Activated naive CD8-positive, alpha-beta T cell treated with anti-CD3 and anti-CD28 coated beads, Interleukin-2, amount 50 U/mL, for 16 hours (primary cell): ENCODE results near the gene ATP6V1G3.
"Not testable (repeated sequence)": the region's sequence is repeated elsewhere in the genome, so short reads cannot be mapped to it uniquely, and the experiment has no call there.

ENCODE experiments used
- DNase-seq: peaks from one replicate; pipeline ENCODE4 v3.0.0-alpha.2; 2020; ENCODE audit warnings: low read depth, low spot score

The ATP6V1G3 gene

DNA sequence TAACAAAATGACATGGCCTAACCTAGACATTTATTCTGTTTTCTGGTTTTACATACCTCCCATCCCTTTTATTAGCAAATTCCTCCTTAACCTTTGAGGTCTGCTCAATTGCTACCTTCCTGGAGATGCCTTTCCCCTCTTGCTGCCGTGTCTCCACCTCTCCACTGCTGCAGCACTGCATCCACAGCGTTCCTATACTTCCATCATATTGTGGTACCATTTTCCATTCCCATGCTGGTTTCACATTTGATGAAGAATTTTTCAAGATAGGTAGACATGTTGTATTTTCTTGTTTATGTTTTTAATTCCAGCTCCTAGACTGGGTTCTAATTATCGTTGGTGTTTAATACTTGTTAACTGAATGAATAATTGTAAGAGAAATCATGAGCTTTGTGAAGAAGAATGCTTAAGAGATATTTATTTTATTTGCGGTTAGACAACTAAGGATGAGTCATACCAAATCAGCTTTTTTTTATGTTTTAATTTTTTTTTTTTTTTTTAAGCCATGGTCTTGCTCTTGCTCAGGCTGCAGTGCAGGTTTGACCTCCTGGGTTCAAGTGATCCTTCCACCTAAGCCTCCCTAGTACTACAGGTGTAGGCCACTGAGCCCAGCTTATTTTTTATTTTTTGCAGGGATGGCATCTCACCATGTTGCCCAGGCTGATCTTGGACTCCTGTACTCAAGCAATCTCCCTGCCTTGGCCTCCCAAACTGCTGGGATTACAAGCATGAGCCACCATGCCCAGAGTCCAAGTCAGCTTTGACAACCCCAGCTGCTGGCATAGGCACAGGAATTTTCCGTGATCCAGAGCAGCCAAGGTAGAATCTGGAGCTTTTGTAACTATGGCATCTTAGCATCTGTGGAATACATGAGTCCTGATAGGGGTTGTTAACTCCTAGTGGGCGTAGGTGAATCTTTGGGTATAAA lies 44.0 kb downstream of the ATP6V1G3 start:
- DNase-seq: no peak

DNA sequence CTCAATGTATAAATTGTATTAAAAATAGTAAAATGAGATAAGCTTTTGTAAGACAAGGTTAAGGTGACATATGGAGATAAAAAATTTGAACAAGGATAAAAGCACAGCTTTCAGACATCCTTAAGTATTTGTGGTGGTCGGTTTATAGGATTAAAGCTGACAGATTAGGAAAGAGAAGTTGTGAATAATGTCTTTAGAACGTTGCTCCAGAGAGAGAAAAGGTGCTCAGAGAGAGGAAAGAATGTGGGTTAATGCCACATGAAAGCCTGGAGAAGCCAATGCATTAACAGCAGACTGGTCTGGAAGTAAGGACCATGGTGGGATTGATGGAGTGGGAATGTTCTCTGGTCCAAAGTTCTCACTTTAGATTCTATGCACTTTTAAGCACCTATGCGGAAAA lies 44.8 kb downstream of the ATP6V1G3 start:
- no peak for DNase-seq

DNA sequence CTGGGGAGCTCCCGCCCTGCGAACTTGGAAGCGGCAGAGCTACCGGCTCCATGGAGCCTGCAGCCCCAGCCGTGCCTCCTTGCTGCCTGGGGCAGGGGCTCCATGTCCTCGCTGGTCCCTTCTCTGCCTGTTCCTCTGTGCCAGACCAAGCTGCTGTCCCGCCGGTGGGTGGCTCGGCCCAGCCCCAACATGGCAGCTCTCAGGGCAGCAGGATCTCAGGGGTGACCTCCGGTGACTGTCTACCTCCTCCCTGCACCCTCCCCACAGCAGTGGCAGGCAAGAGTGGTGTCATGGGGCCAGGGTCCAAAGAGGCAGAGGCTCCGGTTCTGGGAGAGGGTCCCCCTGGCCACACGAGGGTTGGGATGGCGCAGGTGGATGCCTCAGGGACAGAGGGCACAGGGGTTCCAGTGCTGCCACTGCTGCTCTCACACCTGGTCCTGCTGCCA lies 45.8 kb downstream of the ATP6V1G3 start:
- no peak for DNase-seq

DNA sequence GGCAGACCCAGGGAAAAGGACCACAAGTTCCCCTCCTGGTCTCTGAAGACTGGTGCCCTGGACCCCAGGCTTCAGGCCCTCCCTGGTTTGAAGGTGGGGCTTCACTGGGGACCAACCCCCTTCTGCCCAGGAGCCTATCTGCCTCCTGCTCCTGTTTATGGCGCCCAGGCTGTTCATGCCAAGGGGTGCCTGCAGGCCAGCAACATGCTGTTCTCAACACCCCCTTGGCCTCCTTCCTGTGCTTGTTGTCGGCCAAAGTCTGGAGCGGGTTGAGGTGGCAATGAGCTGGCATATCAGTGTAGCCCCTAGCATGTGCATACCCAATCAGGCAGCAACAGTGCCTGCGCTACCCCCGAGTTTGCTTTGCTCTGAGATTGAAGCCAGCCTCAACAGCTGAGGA lies 46.3 kb downstream of the ATP6V1G3 start:
- no peak for DNase-seq

DNA sequence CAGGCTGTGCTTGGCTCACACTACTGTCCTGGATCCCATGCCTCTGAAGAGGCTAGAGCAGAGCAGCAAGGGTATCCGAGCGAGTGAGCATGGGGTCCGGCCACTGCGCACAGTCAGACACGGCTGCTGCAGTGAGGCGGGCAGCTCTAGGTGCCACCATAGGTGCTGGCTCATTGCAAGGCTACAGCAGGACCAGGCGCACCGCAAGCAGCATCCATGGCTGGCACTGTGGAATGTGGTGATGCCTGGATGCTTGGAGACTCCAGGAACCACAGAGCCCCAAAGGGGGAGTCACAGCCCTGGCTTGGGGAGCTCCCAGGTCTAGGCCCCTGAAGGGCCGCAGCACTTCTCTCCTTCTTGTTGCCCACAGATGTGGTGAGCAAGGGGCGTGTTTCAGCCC lies 47.2 kb downstream of the ATP6V1G3 start:
- no peak for DNase-seq

DNA sequence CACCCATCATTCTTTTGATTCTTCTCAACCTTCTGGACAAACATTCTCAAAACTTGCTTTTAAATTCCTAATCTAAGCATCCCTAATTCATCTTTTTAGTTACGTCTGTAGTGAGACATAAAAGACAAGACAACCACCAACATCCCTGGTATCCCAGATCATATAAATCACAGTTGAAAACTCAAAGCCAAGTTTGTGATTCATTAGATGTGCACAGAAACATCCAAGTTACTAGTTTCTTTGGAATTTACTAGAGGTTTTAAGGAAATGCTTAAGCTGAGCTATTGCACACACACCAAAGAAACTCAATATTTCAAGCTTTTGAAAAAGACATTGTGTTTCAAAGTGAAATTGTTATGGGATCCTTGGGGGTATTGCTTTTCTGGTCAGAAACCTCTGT lies 47.6 kb downstream of the ATP6V1G3 start:
- no peak for DNase-seq

DNA sequence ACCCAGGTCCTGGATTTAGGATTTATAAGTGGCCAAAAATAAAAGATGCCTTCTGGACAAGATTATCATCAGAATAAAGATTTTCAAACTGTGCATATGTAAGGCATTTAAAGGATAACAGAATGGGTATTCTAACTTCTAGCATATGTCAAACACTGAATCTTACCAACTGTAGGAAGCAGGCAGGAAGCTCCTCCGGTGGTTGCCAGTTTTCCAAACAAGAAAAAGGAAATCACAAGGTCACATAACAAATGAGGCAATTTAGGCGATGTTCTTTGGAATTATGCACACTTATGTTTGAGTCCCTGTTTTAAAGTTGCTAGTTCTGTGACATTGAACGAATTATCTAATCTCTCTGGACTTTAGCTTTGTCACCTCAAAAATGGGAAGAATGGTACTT lies 48.9 kb downstream of the ATP6V1G3 start:
- DNase-seq: no peak

DNA sequence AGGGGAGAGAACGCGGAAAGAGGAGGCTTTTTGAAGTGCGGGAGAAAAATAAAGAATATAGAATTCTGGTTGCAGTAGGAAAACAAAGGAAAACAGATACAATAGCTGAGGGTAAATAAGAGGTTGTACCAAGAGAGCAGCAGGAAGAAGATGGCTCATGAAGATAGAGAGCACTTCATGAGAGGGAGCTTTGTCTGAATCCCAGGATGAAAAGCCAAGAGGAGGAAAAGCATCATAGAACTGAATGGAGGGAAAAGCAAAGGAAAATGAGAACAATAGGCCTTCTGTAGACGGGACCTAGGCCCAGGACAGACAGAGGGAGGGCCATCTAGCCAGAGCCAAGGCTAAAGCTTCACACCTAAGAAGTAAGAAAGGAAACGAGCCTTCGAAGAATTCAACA lies 49.5 kb downstream of the ATP6V1G3 start:
- DNase-seq: no peak

DNA sequence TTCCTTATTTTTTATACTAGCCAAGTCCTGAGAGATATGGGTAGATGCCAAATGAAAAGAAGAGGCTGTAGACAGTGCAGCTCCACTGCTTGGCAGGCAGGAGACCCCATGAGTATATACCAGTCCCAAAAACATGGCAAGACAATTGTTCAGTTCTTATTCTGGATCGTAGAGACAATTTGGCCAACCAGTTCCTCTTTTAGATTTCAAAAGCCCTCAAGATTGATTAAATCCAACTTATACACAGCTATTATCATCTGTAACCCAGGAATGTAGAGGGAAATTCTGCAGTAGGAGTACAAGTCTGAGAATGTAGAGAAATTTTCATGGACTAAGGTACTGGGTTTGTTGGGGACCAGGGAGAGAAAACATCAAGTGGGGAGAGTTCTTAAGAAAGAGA lies 50.3 kb downstream of the ATP6V1G3 start:
- no peak for DNase-seq

DNA sequence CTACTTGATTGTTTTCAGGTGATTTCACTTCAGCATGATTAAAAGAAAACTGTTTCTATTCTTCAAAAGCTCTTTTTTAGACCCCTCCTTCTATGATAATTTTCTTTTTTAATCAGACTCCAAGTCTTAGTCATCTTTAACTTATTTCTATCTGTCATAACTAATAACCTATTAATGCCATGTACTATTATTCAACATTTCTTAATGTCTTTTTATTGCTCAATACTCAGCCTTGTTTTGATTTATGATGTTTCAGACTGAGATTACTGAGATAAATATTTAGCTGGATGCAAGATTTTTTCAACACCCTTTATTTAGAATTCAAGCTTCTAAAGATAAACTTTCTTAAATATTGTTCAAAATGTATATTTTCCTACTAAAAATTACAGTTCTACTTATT lies 53.6 kb downstream of the ATP6V1G3 start:
- DNase-seq: no peak

DNA sequence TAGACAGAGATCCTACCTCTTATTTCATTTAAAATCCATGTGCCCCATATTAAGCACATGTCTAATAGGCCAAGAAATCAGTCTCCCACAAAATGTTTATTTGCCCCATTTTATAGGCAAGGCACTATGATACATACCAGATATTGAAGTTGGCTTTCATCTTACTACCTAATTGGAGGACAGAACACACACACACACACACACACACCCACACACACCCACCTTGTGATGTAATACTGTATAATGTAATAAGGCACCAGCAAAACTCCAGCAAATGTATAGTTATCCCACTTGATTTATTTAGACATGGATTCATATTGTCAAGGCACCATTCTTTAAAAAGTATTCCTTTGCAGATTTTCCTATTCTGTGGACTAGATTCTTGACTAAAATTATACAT lies 56.8 kb downstream of the ATP6V1G3 start:
- DNase-seq: no peak

DNA sequence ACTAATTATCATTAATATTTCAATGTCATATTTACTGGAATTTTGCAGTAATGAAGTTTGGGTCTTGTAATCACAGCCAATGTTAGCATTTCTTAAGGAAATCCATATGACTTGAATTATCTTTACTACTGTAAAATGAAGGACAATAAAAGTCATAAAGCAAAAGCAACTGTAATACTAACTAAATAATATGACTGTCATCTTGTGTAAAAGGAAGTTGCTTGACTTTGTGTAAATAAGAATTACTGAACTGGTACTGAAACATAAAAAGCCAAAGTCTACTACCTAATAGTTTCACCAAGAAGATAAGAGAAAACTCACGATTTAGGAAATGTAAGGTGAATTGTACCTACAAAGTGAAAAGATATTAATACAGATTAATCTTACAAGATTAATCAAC lies 57.5 kb downstream of the ATP6V1G3 start:
- no peak for DNase-seq

DNA sequence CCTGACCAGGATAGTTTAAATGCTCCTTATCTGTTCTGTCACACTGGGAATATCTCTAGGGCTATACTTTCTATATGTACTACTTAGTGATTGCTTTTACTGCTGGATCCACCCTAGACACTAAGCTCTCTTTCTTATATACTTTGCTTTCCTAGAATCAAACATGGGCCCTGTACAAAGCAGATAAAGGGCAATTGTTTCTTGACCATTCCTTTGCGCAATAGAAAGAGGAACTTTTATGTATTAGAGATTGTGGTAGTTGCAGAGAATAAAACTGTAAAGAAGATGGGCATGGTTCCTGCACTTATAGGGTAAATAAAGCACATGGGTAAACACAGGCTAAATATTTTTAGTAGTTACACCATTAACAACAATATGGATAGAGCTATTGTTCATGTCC lies 58.8 kb downstream of the ATP6V1G3 start:
- DNase-seq: no peak

DNA sequence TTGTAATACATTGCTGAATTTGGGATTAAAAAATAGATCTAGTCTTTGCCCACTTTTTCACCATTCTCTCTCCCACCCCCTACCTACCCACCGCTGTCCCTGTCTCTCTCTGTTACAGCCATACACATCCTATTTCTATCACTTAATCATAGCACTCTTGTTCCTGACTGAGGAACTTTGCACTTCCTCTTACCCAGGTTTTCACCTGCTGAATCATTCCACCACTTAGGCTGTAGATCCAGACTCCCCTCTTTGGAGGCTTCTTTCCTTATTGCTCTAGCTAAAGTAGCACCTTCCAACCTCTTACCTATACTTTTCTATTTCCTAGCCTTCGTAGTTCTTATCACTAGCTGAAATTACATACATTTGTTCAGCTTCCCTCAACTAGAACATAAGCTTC lies 59.6 kb downstream of the ATP6V1G3 start:
- no peak for DNase-seq

DNA sequence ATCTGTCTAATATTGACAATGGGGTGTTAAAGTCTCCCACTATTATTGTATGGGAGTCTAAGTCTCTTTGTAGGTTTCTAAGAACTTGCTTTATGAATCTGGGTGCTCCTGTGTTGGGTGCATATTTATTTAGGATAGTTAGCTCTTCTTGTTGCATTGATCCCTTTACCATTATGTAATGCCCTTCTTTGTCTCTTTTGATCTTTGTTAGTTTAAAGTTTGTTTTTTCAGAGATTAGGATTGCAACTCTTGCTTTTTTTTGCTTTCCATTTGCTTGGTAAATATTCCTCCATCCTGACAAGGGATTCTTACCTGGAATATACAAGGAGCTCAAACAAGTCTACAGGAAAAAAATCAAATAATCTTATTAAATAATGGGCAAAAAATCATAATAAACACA lies 63.1 kb downstream of the ATP6V1G3 start:
- DNase-seq: not testable (repeated sequence)
